Raji (cell line): ENCODE data around the gene NCAM2.

Experiments used
- POLR2A ChIP-seq: IDR thresholded peaks from 2 replicates; pipeline ENCODE4 v1.6.1; 2011; ENCODE audit warnings: low read depth, low read length, control low read depth; ENCODE audit not compliant: insufficient read depth

NCAM2 gene

DNA sequence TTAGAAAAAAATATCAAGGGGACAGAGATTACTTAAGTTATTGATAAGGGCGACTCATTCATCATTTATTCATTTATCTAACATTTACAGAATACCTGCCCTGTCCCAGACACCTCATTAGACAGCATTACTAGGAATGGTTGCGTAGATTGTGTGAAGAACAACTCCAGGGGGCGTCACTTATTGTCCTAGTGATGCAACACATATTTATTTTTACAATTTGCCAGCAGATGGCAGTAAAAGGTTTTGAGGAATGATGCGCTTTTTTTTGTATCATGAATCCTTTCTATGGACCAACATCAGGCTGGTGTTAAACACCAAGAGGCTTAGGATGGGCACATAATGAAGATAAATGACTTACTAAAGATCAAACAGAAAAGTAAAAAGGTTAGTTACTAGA is 5.5 kb downstream of the NCAM2 start:
- TF ChIP-seq POLR2A = no peak

DNA sequence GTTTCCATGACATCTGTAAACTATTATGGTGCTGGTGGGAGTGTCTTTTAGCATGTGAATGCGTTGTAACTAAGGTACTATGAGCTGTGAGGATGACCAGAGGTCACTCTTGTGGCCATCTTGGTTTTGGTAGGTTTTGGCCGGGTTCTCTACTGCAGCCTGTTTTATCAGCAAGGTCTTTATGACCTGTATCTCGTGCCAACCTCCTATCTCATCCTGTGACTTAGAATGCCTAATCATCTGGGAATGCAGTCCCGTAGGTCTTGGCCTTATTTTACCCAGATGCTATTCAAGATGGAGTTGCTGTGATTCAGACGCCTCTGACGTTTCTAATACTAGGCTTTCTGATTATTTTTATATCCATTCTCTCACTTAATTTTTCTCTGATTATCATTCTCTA is 9.4 kb downstream of the NCAM2 start:
- TF ChIP-seq POLR2A = no peak

DNA sequence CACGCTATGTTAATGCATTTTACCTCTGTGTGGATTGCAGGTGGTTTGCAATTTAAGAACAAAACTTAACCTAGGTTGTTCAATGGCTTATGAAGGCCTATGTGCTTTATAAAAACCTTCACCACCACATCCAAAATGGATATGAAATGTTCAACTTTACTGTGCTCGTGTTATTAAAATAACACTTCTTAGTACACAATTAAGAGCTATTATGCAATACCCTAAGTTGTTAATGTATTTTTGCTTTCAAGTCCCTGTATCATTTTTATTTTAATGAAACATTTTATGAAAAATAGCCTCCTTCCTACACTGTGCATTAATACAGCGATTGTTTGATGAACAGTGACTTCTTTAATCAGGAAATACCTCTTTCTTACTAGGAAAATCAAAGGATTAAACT is 12.0 kb downstream of the NCAM2 start:
- no peak for TF ChIP-seq POLR2A

DNA sequence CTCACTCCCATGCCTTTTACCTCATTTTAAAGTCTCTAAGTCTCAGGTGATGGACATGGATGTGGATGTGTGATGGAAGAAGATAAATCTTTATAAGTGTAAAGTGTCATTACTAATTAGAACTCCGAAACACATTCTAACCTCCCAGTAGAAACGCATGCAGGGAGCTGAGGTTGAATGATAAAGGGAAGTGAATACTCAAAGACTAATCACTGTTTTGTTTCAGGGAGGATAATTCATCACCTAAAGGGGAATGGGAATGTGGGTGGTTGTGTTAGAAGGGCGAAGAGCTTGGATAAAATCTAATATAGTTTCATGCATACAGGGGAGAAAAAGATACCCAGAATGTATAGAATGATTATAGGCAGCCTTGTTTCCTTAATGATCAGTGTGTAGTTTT is 12.5 kb downstream of the NCAM2 start:
- no peak for TF ChIP-seq POLR2A

DNA sequence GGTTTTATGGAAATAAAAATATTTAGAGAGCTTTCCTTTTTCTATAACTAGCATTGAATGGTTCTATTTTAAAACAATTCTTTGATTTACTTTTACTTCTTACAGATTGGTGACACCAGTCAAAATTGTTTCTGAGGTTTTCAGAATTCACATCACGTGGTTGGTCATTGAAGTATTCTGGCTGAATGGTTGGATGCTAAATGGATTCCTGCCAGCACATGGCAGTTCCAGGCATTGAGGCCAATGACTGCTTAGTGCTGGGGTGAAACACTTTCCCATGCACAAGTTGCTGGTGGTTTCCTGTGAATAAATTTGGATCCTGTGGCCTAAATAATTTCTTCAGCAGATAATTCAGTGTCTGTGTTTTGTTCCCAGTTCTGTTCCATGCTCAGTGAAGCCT is 20.6 kb downstream of the NCAM2 start:
- TF ChIP-seq POLR2A = no peak

DNA sequence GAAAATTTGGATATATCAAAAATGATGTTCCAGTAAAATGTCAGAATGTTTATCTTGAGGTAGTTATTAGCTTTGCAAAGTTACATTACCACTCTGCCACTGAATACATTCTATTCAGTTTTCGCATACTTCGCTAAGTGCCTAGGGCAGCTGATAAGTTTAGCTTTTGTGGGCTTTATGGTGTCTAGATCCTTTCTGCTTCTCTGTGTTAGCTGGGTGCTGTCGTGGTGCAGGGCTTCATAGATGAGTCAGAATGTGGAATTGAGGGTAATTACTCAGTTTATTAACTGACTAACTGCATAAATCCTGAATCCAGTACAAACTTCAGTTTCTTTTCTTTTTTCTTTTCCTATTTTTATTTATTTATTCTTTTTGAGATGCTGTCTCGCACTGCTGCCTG is 21.5 kb downstream of the NCAM2 start:
- no peak for TF ChIP-seq POLR2A

DNA sequence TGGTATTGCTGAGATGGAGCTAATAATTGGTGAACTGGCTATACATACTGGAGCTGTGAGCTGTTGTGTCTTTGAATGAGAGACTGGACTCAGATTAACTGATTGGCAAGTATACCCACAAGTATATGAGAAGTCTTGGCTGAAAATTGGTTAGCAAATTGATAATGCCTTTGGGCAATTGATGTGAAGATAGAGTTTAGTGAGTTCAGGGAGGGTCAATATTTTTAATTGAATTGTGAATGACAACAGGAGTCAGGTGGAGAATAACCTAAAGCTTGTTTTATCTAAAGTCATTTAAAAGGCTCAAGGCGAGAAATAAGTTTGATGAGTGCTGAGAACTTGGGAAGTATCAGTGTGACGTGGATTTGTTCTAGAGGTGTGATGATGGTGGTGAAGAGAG is 27.5 kb downstream of the NCAM2 start:
- TF ChIP-seq POLR2A = no peak

DNA sequence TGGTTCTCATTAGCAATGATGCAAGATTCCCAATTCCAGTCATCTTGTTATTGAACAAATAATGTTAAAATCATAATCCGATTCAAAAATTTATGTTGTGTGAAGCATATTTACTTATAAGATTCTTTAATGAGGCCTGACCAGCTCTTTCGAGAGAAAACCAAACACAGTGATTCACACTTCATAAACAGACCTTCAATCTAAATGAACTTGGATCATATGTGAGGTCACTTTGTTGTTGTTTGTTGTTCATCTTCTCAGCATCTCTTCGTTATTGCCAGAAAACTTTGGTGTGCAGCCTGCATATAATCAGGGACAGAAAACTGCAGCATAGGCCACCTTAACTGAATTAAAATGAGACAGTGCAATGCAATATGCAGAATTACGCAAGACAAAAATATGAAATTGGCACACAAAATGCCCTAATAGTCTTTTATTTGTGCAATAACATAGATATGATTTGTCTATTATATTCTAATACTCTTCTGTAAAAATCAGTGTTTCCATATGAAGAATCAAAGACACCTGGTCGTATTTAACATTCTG is 30.1 kb downstream of the NCAM2 start:
- TF ChIP-seq POLR2A = no peak

DNA sequence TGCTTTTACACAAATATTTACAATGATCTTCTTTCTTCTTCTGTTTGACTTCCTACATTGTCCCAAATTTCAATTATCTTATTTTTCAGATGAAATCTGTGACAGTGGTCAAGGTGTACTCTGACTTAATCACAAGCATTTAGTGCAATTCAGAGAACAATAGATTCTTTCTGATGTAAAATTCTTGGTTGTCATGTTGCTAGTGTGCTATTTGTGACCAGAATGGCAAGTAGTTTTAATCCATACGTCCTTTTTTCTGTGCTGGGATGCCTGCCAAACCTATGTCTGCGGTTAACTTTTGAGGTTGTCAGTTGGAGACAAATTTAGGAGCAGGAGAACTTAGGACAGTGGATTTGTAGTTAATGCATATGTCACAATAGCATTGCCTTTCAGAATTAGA is 31.0 kb downstream of the NCAM2 start:
- TF ChIP-seq POLR2A = no peak

DNA sequence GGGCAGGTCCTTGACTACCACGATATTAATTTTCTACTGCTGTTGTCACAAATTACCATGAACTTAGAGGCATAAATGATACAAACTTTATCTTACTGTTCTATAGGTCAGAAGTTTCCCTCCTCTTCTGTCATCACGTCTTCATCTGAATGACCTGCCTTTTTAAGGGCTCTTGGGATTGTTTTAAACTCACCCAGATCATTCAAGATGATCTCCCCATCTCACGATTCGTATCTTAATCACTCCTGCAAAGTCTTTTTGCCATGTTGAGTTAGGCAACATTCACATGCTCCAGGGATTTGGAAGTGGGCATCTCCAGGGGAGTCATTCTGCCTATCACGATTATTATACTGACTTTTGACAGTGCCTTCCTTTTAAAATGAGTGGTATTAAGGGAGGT is 32.1 kb downstream of the NCAM2 start:
- no peak for TF ChIP-seq POLR2A

DNA sequence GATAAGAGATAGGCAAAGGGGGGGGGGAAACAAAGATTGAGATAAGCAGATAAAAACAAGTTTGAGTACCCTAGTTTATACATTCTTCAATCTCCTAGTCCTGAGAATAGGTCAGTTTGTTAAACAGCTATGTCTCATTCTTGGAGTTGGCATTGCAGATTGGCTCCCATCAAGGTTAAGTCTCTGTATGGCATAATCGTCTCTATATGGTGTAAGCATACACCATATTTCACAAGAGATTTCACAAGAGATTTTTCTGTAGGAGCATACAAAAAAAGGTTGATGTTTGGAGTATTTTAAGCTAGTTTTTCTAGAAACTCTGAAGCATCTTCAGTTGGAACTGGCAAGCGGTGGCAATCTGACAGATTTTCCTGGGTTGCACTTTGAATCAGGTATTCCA is 35.8 kb downstream of the NCAM2 start:
- TF ChIP-seq POLR2A = no peak

DNA sequence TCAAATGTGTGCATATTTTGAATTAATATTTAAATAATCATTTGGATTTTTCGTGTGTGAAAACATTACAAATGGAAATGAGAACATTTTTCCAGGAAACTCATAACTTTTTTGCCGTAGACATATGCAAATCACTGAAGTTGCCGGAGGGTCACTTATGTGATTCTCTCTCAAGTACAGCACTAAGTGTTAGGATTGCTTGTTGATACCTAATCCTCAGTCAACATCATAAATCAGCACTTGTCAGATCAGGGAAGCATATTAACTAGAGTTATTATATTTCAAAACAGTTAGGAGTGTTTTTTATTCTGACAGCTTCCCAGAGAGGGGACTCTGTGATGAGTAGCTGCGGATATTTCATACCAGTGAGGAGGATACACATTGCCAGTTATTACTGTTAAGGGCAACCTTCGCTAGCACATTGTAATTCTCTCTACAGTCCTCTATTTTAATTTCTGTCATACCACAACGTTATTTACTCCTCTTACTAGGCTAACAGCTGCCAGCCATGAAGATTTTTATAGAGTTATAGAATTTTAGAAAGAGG is 41.5 kb downstream of the NCAM2 start:
- TF ChIP-seq POLR2A = no peak

DNA sequence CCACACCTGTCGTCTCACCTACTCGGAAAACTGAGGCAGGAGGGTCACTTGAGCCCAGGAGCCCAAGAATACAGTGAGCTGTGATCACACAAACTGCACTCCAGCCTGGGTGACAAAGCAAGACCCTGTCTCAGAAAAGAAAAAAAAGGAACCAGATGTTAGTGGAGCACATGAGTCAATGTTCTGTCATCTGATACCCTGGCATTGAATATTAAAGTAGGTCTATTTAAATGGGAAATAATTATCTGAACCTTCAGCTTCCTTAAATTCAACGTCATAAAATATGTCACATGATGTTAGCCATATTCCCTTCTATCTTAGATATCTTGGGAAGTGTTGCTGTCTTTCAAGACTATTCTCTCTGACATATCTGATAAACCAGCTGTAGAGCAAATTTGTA is 47.3 kb downstream of the NCAM2 start:
- TF ChIP-seq POLR2A = no peak

DNA sequence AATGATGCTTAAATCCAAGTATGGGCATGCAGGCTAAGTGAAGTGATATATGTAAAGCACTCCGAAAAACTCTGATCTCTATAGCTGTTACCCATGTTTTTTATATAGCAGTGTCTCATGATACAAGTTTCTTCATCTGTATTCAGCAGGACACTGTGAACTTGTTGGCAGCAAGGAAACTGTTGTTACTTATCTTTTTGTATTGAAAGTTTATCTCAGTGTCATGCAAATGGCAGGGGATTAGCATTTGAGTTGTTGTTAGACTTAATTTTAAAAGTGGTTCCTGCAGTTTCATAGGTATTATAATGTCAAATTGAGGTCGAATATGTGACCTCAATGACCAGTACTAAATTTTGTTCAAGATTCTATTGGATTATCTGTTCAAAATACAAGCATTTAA is 47.9 kb downstream of the NCAM2 start:
- TF ChIP-seq POLR2A = no peak

DNA sequence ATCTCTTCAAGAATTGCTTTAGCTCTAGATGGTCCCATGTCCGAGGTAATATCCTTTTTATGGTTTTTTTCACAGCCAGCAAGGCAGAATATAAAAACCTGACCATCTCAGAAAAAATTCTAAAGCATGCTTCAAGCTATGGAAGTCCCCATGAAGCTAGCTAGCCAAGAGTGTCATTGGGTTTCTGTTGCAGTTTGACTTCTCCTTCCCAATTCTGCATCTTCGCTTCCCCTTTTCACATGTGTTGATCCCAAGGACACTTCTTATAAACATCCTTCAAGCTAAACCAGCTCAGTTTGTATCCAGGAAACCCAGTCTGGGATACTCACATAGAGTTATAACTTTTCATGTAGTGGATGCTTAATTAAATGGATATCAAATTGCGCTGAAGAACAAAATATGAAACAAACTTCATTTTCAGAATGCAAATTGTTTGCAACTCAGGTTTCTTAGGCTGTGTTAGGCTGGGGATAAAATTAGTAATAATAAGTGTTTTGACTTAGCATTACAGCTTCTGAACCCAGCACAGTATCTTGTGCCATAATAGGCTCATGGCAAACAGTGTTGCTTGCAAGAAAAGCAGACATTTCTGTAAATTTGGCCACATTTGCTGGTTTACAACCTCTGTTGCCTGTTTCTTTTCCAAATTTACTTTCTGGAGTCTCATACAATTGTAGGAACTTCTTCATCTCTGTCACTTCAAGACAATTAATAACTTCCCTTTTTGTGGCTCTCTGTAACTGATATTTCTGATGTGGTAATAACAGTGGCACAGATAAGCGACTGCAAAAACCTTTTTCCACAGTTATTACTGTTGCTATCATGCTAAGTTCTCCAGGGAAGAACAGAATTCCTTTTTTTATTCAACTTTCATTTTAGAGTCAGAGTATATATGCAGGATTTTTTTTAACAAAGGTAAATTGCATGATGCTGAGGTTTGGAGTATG is 53.2 kb downstream of the NCAM2 start:
- TF ChIP-seq POLR2A = no peak

DNA sequence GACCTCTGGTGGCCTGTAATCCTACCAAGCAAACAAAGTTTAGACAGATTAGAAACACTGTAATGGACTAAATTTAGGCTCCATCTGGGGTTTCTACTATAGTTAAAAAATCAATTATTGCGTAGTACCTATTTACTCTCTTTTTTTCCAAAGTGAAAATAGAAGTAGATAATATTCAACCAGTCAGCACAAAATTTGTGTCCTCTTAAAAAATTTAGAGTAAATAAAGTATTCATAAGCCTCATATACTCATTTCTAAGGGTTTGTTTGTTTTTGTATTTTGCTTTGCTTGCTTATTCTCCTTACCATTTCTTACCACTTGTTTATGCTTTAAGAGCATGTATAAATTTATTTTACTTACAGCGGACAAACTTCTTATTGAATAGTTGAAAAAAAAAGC is 54.5 kb downstream of the NCAM2 start:
- no peak for TF ChIP-seq POLR2A
